Kidney glomerular epithelial cell (primary cell): ENCODE measurements around the gene ADGRV1.
"Not testable (repeated sequence)": the region's sequence is repeated elsewhere in the genome, so short reads cannot be mapped to it uniquely, and the experiment has no call there.

Experiments used
- DNase-seq: peaks from one replicate; lab custom pipeline; 2025; lab: John Stamatoyannopoulos, UW

The ADGRV1 gene

DNA sequence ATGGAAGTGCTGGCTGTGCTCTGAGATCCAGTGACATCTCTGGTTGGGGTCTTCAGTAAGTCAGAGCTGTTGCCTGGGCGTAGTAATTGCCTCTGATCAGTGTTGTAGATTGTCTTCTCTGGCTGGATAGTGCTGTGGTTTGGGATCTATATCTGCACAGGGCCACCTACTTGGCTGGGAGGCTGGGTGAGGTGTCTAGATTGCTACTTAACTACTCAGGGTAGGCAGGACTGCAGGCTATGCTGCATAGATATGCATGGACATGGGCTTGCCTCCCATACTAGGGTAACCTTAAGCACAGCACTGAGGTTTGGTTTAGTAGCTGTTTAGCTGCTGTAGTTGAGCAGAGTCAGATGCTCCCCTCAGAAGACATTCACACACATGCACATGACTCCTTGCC is 181.0 kb downstream of the ADGRV1 start:
- DNase-seq = no peak

DNA sequence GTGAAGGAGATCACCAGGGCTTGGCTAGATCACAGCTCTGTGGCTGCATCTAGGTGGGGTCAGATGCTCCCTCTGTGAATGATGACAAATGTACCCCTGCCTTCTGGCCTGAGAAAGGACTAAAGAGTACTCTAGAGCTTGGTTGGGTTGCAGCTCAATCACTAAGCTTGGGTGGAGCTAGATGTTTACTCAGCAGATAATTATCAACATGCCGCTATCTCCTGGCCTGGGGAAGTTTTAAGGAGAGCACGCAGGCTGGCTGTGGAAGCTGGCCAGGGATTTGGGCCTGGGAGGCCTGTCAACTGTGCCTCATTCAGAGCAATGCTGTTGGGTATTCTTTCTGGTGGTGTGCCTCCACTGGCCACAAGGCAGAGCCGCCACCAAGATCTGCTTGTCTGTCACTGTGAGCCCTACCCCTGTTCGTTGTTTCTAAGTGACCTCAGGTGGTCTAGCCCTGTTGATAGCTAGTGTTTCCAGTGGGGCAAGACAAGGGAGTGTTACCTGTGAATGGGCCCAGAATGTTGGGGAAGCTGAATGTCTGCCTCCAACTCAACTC is 181.7 kb downstream of the ADGRV1 start:
- no peak for DNase-seq

DNA sequence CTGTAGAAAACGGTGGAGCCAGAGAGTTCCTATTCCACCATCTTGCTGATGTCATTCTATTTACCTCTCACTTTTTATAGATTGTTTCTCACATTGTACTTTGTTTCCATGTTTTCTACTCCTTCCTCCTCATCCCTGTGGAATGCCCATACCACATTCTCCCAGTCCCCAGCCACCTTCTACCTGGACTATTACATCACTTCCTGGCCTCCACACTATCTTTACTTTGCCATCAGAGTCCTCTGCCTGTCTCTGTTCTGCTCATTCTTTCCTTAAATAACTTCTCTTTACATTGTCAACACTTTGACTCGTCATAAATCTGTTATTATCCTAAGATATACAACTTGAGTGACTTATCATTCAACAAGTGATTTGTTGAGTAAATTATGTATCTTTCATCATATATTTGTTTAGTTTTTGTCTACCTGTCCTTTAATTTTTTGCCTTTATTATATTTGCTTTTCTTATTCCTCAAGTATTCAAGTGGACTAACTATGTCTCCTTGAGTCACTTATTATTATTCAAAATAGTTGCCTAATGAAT is 182.5 kb downstream of the ADGRV1 start:
- DNase-seq = no peak

DNA sequence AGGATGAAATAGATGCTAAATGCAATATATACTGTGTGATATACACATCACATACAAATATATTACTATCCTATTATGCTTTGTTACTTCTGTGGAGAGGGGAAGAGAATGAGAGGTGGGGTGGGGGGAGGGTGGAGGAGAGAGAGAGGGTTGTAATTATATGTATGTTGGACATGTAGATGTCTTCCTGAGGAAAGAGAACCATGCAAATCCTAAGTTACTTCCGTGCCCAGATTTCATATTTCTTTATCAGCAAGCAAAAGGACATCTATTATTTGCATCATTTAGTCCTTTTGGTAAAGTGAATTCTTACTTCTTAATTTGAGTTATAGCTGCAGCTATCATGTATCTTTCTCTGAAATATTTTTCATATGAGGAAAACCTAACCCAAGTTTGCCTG is 187.5 kb downstream of the ADGRV1 start:
- no peak for DNase-seq

DNA sequence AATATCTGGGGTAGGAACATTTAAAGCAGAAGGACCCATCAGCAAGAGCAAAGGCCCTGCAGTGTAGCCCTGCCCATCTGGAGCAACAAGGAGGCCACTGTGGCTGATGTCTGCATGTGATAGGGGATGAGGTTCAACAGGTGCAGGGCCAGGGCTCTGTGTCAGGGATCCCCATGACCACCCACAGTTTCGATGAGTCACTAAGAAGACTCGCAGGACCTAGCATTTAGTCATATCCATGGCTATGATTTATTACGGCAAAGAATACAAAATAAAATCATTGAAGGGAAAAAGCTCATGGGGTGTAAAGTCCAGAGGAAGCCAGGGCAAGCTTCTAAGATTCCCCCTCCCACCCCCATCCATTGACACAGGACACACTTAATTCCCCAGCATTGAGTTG is 188.6 kb downstream of the ADGRV1 start:
- DNase-seq = peak; percentile 72

DNA sequence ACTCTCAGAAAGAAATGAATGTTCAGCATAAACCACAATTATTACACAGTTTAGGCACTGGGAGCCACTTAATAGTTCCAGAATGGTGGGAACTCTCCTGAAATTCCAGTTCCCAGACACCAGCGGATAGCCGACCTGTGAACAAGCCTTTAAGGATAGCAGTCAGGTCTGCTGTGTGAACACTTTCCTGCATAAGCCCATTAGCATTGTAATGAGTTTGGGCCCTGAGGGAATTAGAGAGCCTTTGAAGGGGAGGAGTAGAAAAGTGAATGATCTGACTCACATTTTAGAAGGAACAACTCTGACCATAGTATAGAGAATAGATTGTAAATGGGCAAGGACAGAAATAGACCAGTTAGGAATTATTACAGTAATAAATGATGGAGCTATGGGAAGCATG is 189.1 kb downstream of the ADGRV1 start:
- DNase-seq = no peak

DNA sequence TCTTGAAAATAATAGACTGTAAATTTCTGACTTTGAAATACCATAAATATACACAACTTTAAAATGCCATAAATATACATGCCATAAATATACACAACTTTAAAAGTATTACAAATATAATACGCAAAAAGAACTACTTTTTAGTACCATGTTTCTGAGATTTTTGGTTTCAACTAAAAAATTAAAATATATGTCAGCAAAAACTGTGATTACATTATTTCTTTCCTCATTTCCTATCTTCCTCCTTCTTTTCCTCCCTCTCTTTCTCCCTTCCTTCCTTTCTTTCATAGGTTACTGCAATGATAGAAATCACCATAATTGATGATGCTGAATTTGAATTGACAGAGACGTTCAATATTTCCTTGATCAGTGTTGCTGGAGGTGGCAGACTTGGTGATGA is 200.5 kb downstream of the ADGRV1 start:
- DNase-seq = no peak

DNA sequence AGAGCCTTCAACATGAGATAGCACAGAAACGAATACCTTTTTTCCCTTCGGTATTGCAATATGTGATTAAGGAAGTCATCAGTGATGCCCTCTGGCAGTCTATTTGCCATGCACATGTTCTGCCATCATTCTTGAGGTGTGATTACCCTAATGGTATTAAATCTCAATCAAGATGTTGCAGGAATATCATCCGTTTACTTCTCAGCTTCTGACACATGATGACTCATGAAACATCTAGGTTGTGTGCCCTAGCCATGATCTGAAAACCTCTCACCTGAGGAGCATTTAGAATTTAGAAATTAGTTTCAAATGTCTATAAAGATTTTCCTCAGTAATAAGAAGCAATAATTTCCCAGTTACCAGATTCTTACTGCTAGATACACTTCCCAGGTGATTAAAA is 209.1 kb downstream of the ADGRV1 start:
- DNase-seq = no peak

DNA sequence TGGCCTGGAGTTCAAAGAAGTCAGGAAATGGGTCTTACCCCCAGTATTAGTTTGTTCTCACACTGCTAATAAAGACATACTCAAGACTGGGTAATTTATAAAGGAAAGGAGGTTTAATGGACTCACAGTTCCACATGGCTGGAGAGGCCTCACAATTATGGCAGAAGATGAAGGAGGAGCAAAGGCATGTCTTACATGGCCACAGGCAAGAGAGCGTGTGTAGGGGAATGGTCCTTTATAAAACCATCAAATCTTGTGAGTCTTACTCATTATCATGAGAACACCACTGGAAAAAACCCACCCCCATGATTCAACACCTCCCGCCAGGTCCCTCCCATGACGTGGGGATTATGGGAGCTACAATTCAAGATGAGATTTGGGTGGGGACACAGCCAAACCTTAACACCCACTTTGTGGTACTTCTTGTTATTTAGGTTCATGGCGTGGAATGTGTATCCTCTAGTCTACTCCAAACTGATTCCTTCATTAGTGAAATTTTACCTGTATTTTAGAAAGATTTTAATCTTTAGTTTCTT is 211.5 kb downstream of the ADGRV1 start:
- DNase-seq = not testable (repeated sequence)

DNA sequence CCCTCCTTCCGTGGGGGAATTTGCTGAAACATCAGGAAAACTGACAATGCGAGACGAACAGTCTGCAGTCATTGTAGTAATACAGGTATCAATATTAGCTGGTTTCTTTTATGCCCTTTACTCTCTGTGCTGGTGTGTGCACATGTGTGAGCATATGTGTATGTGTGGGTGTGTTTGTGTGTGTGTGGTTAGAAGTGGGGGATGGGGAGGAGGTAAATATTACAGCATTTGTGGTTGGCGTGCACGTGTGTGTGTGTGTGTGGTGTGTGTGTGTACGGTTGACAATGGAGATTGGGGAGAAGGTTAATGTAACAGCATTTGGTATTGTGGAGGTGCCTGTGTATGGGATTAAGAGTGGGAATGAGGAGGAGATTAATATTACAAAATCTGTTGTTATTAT is 219.4 kb downstream of the ADGRV1 start:
- DNase-seq = no peak

DNA sequence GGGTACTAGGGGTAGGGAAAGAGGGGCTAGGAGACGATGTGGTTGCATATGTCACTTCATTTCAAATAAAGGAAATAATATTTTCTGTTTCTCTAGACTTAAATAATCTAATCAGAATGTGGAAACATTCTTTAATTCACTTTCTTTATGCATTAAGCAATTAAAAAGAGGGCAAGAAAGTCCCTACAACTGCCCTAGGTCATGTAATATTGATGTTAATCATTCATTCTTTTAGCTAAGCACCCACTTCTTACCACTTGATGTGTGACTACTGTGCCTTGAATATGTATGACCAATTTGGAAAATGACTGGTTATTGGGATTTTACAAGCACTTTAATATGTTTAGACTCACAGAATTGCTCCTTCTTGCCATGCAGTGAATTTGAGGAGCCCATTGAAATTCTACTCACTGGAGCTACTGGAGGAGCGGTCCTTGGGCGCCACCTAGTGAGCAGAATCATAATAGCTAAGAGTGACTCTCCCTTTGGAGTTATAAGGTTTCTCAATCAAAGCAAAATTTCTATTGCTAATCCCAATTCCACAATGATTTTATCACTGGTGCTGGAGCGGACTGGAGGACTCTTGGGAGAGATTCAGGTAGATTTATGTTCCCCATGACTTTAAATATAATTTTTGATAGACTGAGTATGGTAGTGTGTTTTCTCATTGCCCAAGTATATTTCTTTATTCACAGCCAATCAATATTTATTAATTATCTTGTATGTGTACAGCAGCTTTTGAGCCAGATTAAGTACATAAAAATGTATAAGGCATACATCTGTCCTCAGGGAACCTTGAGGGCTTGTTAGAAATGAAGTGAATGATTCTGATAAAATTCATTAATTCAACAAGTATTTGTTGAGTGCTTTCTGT is 225.1 kb downstream of the ADGRV1 start:
- DNase-seq = peak; percentile 80

DNA sequence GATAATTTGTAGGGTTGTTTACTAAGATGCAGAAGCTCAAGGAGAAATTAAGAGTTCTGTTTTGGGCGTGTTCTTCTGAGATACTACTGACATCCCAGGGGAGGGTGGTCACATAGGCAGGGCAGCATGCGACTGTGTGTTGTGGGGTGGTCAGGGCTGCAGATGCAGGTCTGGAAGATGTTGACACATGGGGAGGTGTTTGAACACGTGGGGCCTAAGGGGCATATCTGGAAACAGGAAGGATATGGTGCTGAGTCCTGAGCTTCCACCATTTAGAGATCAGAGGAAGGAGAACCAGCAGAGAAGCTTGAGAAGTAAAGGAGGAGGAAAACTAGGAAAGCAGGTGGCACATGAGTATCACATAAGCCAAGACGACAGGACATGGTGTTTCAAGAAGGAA is 228.2 kb downstream of the ADGRV1 start:
- DNase-seq = no peak

DNA sequence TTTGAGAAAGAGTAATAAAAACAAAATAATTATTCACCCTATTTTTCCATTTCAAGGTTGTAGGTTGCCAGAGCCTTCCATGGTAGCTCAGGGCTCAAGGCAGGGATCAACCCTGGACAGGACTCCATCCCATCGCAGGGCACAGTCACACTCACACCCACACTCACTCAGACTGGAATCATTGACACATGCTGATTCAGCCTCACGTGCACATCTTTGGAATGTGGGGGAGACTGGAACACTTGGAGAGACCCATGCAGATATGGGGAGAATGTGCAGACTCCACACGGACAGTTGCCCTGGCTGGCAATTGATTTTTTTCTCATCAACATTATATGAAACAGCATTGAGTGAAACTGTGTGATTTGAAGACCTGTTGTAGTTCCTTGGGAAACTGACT is 234.1 kb downstream of the ADGRV1 start:
- peak; percentile 74 for DNase-seq

DNA sequence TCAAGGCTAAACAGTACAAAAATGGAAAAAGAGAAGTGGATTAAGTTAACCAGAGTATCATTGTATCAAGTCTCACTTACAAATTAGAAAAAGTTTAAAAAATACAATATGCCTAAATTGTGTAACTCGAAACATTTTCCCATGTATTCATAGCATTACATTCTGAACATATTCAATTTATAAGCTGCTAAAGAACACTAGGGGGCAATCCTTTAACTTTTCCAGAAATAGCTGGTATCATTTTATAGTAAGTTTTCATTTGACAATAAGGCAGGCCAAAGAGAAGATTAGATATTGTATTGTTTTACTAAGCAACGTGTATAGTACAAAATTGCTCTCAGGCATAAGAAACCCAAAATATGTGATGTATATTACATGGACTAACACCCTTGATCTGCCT is 234.6 kb downstream of the ADGRV1 start:
- DNase-seq = no peak

DNA sequence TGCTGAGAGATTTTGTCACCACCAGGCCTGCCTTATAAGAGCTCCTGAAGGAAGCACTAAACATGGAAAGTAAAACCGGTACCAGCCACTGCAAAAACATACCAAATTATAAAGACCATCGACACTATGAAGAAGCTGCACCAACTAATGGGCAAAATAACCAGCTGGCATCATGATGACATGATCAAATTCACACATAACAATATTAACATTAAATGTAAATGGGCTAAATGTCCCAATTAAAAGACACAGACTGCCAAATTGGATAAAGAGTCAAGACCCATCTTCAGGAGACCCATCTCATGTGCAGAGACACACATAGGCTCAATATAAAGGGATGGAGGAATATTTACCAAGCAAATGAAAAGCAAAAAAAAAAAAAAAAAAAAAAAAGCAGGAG is 238.3 kb downstream of the ADGRV1 start:
- DNase-seq = not testable (repeated sequence)

DNA sequence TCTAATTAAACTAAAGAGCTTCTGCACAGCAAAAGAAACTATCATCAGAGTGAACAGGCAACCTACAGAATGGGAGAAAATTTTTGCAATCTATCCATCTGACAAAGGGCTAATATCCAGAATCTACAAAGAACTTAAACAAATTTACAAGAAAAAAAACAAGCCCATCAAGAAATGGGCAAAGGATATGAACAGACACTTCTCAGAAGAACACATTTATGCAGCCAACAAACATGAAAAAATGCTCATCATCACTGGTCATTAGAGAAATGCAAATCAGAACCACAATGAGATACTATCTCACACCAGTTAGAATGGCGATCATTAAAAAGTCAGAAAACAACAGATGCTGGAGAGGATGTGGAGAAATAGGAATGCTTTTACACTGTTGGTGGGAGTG is 241.5 kb downstream of the ADGRV1 start:
- not testable (repeated sequence) for DNase-seq

DNA sequence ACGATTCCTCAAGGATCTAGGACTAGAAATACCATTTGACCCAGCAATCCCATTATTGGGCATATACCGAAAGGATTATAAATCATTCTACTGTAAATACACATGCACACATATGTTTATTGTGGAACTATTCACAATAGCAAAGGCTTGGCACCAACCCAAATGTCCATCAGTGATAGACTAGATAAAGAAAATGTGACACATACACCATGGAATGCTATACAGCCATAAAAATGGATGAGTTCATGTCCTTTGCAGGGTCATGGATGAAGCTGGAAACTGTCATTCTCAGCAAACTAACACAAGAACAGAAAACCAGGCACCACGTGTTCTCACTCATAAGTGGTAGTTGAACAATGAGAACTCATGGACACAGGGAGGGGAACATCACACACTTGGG is 241.9 kb downstream of the ADGRV1 start:
- DNase-seq = not testable (repeated sequence)

DNA sequence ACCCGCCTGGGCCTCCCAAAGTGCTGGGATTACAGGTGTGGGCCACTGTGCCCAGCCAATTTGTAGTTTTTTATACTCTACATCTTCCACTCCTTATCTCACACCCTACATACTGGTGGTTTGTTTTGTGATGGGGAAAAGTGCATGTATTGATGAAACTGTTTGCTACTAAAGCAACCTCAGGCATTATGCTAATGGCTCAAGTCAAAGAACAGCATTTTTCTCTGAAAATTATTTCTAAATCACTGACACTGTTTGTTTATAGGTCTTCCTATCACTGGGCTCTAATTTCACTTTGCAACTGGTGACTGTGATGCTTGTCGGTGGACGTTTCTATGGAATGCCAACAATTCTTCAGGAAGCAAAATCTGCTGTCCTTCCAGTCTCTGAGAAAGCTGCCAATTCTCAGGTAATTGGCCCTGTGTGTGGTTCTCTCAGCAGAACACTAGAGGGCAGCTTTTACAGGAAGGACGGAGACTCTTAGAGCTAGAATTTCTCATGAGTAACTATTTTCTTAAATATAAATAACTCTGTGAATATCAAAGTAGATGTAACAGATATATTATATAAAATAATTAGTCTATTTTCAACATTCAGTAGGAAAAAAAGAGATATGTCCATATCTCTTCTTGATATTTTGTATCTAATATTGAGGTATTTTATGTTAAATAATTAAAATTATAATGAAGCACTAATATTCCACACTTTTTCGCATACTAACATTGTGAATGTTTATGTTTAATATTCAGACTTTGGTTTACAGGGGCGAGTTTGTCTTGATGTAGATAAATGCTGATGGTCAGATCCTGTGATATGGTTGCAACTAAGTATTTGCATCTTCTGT is 244.1 kb downstream of the ADGRV1 start:
- DNase-seq = peak; percentile 32

DNA sequence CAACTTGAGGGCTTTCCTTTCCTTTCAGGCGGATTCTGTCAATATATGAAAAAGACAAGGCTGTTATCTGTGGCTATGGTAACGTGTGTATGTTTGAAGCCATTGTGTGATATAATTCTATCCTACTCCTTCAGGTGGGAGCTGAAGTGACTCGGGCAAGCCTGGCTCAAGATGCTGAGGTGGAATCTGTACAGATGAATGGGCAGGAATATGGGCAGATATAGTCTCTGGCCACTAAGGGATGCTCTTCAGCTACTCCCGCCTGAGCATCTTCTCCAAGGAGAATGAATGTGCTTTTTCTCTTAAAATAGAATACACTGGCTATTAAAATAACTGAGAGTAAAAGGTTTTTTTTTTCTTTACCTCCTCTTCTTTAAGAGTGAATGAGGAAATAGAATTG is 244.8 kb downstream of the ADGRV1 start:
- no peak for DNase-seq

DNA sequence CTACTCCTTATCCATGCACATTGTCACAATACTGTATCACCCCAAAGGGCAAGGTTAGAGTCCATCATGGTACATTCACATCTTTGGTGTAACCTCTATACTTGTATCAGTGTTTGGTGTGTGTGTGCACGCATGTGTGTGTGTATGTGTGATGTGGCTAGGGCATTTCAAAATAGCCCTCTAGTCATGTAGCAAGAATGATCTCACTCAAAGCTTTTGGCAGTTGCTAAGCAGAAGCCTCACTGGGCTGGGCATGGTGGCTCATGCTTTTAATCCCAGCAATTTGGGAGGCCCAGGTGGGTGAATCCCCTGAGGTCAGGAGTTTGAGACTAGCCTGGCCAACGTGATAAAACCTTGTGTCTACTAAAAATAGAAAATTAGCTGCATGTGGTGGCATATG is 245.3 kb downstream of the ADGRV1 start:
- no peak for DNase-seq

DNA sequence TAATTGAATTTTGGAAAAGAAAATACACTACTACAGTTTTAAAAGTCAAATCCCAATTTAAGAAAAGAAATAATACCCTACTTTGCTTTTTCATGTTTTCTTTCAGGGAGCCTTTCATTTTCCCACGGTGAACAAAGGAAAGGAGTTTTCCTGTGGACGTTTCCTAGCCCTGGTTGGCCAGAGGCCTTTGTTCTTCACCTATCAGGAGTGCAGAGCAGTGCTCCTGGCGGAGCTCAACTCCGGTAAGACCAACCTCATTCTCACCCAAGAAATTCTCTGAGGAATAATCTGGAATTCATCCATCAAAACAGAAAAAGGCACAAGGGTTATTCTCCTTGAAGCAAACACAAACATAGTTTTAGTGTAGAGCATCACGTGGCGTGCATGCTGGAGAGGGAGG is 248.9 kb downstream of the ADGRV1 start:
- DNase-seq = no peak

DNA sequence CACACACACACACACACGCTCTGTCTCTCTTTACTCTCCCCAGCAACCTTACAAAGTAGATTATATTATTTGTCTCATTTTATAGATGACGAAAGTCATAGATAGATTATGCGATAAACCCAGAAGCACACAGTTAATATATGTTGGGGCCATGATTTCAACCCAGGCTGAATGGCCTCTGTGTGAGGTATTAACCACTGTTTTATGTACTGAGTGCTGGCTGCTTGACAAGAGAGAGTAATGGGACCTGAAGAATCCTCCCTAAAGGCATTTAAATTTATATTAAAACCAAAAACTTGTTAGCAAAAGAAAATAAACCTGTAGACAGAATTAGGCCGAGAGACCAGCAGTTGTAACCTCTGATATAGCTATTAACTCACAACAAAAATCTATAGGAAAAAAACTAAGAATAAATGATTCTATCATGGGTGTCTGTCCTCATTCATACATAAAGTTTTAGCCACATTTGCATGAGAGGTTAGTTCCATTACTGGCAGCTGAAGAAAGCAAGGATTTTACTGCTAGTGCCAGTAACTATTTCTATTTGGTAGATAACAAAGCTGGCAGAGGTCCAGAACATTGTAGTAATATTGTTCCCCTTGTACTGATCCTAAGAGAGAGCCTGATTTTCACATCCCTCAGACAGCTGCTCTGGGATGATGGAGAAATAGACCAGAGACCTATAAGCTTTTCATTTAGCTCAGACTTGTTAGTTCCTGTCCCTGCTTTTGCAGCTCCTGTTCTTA is 250.9 kb downstream of the ADGRV1 start:
- no peak for DNase-seq
